Measurements from ENCODE around the gene ROBO1. TPM values are rescaled to one million over a fixed set of nuclear protein-coding genes. Genes with fewer than 3 reads are reported as not detected.

Gene ROBO1
- total RNA-seq, 2 experiments from 2014 or later, result 0.12 to 0.20 TPM

GRCh38 chr3:78569804-78570203 is 1198.0 kb downstream of the ROBO1 start:
- H3K36me3 Mint-ChIP-seq (ENCODE audit: low read depth), result no peaks in the 10 kb centered on the region
- no peaks in the 10 kb centered on the region for H3K27me3 Mint-ChIP-seq (ENCODE audit: low read depth)
- no peaks in the 10 kb centered on the region for H3K4me1 Mint-ChIP-seq (ENCODE audit: low read depth)
- intact Hi-C loops (cut with micrococcal nuclease), result no loop called here
- no peak overlapping the region for H3K4me3 Mint-ChIP-seq
- CTCF ChIA-PET, result no interaction called here
- H3K27ac Mint-ChIP-seq, result no peak overlapping the region
- peaks cover 12% of the 10 kb centered on the region for H3K9me3 Mint-ChIP-seq
- DNase-seq, result no peak

- Mint-ChIP-seq H3K4me3 (no peak overlapping the region), H3K27me3 (ENCODE audit: low read depth) (no peaks in the 10 kb centered on the region), H3K27ac (no peak overlapping the region), H3K4me1 (ENCODE audit: low read depth) (no peaks in the 10 kb centered on the region), H3K9me3 (peaks cover 22% of the 10 kb centered on the region), H3K36me3 (ENCODE audit: low read depth) (no peaks in the 10 kb centered on the region)
- CTCF ChIA-PET, result no interaction called here
- DNase-seq, result no peak
- intact Hi-C loops (cut with micrococcal nuclease), result no loop called here
Observed at GRCh38 chr3:78565712-78566111, 1202.1 kb downstream of the ROBO1 start.

GRCh38 chr3:78562328-78562727 is 1205.5 kb downstream of the ROBO1 start:
- intact Hi-C loops (cut with micrococcal nuclease), result no loop called here
- H3K36me3 Mint-ChIP-seq (ENCODE audit: low read depth), result no peaks in the 10 kb centered on the region
- CTCF ChIA-PET, result no interaction called here
- no peaks in the 10 kb centered on the region for H3K4me1 Mint-ChIP-seq (ENCODE audit: low read depth)
- H3K27ac Mint-ChIP-seq, result no peak overlapping the region
- H3K9me3 Mint-ChIP-seq, result peaks cover 19% of the 10 kb centered on the region
- DNase-seq, result no peak
- no peak overlapping the region for H3K4me3 Mint-ChIP-seq
- H3K27me3 Mint-ChIP-seq (ENCODE audit: low read depth), result no peaks in the 10 kb centered on the region

Small RNAs within 50 kb of the gene (microRNA-seq; reads per million reads assigned to microRNA genes)
- gene MIR3923 (ENCODE audit: borderline microRNAs expressed, borderline replicate concordance), result not detected

Measured in activated naive CD4-positive, alpha-beta T cell treated with anti-CD3 and anti-CD28 coated beads for 36 hours (primary cell).